CD4-positive, alpha-beta T cell treated with Interferon alpha-2 for 1 hour (primary cell): ENCODE measurements around the gene NOL11.
A peak's percentile ranks its signal among the peaks of the same experiment; 100 is the strongest.
"Not testable (repeated sequence)": the region's sequence is repeated elsewhere in the genome, so short reads cannot be mapped to it uniquely, and the experiment has no call there.

Experiments
- DNase-seq, 2 donors: peaks; one replicate each; pipeline ENCODE4 v3.0.0-alpha.2; 2020 to 2022

Gene NOL11

DNA sequence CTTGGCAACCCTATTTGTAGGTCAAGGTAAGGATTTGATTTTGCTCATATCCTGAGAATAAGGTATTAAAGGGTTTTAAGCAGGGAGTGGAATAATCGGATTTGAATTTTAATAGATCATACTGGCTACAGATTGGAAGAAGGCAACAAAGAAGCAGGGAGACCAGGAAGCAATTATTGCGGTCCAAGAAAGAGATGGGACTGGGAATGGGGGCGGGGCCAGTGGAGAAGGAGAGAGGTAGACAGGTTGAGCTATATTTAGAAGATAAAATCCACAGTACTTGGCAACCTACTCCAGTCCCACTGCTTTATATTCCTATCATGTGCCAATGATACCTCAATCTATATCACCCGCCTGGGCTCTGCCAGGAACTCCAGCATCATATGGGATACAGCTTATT, 5.8 kb upstream of the NOL11 start:
- DNase-seq, result no peak

DNA sequence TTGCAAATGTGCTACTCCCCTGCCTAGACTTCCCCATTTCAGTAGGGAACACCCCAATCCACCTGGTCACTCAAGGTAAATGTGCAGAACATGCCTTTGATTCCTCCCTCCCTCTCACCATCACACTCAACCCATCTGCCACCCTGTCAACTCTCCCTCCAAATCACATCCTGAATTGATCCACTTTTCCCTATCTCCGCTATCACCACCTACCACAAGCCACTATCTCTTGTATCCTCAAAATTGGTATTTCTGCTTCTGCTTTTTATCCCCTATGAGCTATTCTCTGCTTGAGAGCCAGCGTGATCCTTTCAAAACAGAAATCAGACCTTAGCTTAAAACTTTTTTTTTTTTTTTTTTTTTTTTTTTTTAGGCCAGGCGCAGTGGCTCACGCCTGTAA, 5.4 kb upstream of the NOL11 start:
- DNase-seq, result no peak

DNA sequence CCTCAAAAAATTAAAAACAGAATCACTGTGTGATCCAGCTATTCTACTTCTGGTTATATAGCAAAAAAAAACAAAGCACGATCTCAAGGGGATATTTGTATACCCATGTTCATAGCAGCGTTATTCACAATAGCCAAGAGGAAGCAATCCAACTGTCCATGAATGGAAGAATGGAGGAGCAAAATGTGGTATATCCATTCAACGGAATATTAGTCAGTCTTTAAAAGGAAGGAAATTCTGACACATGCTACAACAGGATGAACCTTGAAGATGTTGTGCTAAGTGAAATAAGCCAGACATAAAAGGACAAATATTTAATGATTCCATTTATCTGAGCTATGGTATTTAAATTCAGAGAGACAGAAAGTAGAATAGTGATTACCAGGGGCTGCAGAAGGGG, 4.6 kb upstream of the NOL11 start:
- no peak for DNase-seq

DNA sequence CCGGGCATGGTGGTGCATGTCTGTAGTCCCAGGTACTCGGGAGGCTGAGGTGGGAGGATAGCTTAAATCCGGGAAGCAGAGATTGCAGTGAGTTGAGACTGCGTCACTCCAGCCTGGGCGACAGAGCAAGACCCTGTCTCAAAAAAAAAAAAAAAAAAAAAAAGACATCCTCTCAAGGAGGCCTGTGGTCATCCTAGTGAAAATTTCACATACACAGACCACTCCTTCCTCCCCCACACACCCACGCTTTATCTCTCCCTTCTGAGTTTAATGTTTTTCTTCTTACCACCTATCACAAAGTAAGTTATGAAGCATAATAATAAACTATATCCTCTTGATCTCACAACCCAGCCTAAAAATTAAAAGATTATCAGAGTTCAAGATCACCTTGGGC, 1.3 kb upstream of the NOL11 start:
- DNase-seq, result no peak

DNA sequence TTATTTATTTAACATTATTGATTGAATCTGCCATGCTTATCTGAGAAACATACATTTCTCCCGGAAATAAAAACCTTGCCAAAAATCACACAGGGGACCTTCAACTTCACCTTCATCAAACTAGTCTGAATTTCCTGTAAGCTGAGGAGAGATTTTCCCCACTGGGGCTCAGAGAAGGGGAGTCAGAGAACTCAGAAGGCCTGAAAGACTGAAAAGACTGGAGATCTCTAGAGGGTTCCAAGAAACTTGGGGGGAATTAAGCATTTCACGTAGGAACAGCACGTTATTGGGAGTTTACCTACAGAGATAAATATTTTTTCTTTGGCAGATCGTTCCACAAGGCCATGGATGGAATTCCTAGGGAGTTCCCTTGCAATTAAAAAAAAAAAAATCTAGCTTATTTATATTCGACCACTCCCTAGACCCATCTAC, 528 bp upstream of the NOL11 start:
- peak in 1 of 2 donors; percentile 46 for DNase-seq

DNA sequence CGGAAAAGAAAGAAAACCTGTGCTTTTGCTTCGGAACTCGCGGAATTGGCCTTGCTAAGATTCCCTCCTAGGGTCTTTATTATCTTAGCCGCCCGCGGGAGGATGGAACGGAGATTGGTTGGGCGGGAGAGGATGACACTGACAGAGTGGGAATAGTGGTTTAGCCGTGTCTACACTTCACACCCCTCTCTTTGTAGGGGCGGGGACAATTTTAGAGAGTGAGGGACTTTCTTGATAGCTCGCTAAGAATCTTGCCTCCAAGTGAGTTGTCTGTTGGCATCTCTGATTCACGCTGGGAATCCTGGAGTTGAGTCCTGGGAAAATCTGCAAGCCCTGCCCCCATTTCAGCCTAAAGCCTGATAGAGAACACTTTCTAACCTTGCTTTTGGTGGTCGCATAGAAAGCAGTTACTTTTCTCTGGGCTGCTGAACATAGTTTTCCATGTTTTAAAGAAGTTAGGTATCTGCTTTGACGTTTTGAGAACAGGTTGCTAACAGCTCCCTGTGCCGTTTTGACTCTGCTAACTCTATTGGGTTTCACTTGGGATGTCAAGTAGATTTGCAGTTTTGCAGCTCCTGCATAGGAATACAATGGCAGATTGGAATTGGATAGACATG, 697 bp downstream of the NOL11 start:
- peak; percentile 3 to 59 for DNase-seq

DNA sequence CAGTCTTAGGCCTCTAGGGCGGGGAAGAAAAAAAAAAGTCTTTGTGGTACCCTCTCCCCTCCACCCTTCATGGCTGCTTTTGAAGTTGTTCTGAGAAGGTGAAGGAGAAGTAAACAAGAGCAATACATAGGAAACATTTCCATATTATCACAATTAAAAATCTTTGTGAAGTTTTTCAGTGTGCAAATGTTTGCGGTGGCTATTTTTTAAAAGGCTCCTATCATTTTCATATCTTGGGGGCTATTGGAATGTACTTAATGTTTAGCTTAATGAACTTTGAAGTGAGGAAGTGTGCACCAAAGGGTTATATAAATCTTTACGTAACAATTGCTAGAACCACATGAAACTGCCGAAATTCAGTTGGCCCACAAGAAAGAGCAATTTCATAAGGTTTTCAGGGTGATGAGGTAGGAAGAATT, 7.6 kb downstream of the NOL11 start:
- DNase-seq, result peak; percentile 28 to 53

DNA sequence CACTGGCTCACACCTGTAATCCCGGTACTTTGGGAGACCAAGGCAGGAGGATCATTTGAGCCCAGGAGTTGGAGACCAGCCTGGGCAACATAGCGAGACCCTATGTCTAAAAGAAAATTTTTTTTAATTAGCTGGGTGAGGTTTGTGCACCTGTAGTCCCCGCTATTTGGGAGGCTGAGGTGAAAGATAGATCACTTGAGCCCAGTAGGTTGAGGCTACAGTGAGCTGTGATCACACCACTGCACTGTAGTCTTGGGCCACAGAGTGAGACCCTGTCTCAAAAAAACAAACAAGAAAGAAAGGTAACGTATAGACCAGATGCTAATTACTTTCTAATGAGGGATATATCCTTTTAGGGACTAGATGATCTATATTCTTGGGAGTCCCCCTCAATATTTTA, 8.1 kb downstream of the NOL11 start:
- DNase-seq, result no peak

DNA sequence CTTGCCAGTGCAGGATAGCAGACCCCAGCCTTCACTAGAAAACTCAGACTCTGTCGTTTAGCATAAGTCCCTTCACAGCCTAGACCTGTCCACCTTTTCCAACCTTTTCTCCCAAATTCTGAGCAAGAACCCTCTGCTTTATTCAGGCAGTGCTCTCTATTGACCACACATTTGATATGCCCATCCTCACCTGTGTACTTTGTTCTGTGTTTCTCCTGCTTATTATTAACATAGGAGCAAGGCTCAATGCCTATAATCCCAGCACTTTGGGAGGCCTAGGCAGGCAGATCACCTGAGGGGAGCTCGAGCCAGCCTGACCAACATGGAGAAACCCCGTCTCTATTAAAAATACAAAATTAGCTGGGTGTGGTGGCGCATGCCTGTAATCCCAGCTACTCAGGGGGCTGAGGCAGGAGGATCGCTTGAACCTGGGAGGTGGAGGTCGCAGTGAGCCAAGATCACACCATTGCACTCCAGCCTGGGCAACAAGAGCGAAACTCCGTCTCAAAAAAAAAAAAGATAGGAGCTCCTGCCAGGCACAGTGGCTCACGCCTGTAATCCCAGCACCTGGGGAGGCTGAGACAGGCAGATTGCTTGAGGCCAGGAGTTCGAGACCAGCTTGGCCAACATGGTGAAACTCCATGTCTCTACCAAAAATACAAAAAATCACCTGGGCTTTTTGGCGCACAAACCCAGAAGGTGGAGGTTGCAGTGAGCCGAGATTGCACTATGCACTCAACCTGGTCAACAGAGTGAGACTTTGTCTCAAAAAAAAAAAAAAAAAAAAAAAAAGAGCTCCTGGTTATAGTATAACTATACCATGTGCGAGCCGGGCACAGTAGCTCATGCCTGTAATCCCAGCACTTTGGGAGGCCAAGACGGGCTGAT, 9.7 kb downstream of the NOL11 start:
- DNase-seq, result not testable (repeated sequence)

DNA sequence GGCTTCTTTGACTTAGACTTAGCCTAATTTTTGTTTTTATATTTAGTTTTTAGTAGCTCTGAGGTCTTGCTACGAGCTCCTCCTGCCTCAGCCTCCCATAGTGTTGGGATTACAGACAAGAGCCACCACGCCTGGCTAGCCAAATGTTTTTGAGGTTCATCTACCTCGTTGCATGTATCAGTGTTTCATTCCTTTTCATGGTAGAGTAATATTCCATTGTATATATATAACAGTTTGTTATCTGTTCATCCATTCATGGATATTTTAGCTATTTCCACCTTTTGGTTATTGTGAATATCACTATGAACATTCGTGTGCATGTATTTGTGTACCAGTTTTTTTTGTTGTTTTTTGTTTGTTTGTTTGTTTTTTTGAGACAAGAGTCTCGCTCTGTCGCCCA, 12.2 kb downstream of the NOL11 start:
- DNase-seq, result no peak

DNA sequence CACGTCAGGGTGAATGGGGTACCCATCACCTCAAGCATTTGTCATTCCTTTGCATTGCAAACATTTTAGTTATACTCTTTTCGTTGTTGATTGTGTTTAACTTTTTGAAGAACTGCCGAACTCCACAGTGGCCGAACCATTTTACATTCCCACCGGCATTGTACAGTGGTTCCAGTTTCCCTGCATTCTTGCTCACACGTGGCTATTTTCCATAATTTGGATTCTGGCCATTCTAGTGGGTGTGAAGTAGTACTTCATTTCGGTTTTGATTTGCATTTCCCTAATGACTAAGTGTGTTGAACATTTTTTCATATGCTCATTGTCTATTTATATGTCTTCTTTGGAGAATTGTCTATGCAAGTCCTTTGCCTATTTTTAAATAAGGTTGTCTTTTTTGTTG, 13.0 kb downstream of the NOL11 start:
- DNase-seq, result no peak

DNA sequence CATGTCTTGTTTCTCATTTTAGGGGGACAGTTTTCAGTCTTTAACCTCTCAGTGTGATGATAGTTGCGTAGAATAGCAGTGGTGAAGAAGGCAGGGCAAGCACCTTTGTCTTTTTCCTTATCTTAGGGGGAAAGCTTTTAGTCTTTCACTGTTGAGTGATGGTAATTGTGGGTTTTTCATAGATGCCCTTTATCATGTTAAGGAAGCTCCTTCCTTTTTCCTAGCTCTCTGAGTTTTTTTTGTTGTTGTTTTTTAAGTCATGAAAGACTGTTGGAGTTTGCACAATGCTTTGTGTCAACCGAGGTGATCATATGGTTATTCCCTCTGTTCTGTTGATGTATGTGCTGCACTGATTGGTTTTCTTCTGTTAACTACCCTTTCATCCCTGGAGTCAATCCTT, 15.7 kb downstream of the NOL11 start:
- DNase-seq, result no peak

DNA sequence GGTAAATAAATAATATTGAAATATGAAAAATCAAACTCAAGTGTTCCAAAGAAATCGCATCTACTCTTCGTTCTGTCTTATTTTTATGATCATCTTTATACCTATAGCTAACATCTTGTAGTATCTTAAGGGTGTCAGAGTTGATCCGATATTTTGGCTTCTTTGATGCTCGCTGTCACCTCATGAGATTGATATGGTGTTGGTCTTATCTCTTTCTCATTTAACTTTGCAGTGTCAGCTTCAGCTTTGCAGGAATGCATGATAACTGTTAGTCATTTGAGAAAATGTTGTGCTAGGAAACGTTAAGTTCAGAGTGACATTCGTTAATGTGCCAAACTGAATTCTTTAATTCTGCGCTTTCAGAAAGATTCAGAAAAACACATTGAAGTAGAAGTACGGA, 19.4 kb downstream of the NOL11 start:
- DNase-seq, result no peak

DNA sequence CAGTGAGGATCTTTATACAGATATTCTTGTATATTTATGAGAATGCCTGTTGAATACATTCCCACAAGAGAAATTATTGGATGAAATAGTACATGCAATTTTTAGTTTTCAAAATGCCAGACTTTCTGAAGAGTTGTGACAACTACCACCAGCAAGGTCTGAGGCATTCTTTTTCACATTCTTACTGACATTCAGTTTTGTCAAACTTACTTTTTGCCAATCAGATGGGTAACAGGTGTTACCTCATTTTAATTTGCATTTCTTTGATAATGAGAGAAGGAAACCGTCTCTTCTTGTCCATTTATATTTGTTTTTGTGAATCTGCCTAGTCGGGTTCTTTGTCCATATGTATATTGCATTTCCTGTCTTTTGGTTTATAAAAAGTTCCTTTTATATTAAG, 24.3 kb downstream of the NOL11 start:
- no peak for DNase-seq

DNA sequence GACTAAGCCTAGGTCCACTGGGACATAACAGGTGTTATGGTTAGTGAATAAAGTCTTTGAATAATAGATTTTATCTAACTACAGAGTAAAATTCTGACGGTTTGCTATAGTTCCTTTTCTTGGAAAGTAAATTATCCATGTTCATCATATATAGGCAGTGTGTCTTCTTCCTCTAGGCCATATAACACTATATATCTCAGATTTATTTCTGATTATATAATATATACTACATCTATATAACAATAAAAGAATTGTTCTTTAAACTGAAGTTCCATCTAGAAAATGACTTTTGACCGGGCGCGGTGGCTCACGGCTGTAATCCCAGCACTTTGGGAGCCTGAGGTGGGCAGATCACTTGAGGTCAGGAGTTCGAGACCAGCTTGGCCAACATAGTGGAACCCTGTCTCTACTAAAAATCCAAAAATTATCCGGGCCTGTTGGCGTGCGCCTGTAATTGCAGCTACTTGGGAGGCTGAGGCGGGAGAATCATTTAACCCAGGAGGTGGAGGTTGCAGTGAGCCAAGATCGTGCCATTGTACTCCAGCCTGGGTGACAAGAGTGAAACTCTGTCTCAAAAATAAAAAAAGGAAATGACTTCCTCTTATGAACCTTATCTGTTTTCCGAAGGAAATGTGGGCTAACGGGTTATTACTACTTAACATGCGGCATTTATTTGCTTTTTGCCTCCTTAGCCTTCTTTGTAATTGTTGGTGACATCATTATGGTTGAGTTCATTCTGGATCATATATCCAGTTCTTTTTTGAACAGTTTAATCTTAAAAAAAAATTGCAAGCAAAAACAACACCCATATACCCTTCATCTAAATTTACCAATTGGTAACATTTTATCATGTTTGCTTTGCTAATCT, 29.2 kb downstream of the NOL11 start:
- no peak for DNase-seq

DNA sequence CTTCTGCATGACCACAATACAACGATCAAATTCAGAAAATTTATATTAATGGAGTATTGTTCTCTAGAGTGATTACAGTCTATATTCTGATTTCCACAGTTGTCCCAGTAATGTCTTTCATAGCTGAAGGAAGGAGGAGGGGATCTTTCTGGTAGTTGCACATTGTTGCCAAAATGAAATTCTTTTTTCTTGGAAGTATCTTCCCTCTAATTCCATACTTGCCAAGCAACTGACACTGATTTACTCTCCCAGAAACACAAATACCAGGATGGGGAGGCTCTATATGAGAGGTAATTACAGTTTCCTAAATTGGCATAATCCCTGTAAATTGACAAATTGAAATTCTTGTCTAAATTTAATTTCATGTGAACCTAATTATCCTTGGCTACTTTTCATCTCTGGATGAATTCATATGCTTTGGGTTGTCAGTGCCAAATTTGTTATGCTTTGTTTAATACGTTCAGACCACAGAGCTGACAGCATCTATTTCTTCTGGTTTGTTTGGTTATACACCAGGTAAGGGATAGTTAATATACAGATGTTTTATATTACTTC, 30.0 kb downstream of the NOL11 start:
- DNase-seq, result no peak

DNA sequence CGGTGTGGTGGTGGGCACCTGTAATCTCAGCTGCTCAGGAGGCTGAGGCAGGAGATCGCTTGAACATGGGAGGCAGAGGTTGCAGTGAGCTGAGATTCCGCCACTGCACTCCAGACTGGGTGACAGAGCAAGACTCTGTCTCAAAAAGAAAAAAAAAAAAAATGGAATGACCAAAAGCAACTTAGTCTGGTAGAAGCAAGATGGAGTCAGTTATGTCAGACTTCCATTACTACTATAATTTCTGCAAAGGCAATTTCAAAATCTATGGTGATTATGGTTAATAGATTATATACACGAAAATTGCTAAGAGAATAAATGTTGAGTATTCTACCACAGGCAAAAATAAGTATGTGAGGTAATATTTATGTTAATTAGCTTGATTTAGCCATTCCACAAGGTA, 32.3 kb downstream of the NOL11 start:
- DNase-seq, result no peak

DNA sequence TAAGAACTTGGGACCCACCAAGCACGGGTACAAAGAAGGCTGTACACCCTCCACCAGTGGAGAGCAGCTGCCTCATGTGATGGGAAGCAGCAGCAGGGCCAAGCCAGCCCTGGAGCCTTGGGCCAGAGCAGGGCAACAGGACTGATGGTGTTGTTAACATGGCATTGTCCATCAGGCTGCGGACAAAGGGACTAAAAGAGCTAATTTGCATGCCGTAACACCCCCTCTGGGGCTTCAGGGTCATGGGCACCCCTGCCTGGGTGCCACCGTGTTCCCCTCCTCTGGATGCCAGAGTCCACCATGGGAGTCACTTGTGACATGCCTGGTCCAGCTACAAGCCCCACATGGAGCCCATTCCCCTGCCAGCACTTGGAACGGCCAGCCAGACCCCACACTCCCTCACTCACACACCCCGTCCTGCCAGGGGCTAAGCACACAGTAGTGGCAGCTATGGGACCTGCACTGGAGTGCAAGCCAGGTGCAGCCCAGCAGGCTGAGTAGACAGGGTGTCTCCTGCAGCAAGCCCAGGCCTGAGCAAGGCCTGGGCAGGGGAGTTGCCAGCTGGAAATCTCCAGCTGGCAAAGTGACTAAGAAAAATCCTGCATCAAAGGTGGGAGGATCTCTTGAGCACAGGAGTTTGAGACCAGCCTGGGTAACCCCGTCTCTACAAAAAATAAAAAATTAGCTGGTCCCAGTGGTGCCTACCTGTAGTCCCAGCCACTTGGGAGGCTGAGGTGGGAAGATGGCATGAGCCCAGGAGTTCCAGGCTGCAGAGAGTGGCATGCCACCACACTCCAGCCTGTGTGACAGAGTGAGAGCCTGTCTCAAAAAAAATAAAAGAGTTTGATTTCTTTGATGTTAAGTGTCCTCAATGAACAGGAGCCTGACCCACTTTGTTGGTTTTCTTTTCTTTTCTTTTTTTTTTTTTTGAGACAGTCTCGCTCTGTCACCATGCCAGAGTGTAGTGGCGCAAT, 33.7 kb downstream of the NOL11 start:
- DNase-seq, result no peak

DNA sequence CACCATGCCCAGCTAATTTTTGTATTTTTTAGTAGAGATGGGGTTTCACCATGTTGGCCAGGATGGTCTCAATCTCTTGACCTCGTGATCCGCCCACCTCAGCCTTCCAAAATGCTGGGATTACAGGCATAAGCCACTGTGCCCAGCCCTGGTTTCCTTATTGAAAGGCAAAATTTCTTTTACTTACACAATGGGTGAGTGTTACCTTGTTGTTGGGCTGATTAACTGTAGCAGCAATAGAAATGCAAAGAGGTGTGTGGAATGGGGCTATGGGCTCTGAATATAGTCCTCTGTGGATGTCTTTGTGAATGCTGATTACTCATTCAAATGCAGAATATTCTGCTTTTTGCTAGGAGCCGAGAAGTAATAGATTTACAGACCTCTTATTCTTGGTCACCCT, 34.4 kb downstream of the NOL11 start:
- not testable (repeated sequence) for DNase-seq

DNA sequence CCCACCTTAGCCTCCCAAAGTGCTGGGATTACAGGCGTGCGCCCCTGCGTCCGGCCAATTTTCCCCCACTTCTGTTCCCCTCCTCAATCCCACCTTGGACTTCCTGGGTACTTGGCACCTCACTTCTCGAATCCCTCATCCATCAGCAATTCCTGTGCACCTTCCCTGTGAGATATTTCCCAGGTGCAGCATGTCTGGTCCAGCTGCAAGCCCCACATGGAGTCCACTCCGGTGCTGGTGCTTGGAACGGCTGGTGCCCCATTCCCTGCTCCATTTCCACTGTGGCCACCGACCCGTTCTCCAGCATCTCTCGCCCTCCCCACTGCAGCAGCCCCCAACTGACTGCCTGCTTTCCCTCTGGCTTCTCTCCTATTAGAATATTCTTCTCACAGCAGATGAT, 35.3 kb downstream of the NOL11 start:
- no peak for DNase-seq

DNA sequence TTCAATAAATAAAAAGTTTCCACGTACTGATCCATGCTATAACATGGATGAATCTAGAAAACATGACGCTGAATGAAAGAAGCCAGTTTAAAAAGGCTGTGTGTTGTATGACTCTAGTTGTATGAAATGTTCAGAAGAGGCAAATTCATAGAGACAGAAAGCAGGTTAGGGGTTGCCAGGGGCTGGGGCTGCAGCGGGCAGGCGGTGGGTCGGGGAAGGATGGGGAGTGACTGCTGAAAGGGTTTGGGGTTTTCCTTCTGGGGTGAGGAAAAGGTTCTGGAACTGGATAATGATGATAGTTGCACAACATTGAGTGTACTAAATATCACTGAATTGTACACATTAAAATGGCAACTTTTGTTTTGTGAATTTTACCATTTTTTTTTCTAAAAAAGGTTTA, 36.3 kb downstream of the NOL11 start:
- no peak for DNase-seq

DNA sequence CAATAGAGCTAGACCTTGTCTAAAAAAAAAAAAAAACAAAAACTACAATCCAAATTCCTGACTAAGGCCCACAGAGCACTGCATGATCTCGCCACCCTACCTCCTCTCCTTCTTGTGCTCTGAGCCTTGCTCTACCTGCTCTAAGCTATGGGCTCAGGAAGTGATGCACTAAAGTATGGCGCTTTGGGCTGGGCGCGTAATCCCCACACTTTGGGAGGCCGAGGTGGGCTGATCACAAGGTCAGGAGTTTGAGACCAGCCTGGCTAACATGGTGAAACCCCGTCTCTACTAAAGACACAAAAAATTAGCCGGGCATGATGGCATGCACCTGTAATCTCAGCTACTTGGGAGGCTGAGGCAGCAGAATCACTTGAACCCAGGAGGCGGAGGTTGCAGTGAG, 37.0 kb downstream of the NOL11 start:
- DNase-seq, result not testable (repeated sequence)
